ENCODE data around the gene DHX57.
A peak's percentile ranks its signal among the peaks of the same experiment; 100 is the strongest.
"Not testable (repeated sequence)": the region's sequence is repeated elsewhere in the genome, so short reads cannot be mapped to it uniquely, and the experiment has no call there.

Gene DHX57

DNA sequence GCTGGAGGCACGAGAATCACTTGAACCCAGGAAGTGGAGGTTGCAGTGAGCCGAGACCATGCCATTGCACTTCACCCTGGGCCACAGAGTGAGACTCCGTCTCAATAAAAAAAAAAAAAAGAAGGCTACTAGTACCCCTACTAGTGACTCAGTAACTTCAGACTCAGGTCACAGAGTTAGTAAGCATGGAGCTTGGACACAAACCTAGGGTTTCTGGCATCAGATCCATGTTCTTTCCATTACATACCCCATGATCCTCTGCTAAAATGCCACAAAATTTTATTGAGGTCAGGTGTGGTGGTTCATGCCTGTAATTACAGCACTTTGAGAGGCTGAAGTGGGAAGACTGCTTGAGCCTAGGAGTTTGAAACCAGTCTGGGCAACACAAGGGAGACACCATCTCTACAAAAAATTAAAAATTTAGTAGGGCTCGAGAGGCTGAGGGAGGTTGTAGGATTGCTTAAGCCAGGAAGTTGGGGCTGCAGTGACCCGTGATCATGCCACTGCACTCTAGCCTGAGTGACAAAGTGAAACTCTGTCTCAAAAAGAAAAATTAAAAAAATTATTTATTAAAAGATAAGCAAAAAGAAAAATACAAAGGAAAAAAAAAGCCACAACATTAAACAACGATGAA lies 45.1 kb downstream of the DHX57 start:
- no peaks in the 10 kb centered on the region for H3K27me3 Mint-ChIP-seq
- H3K27ac Mint-ChIP-seq: no peak overlapping the region
- no peak overlapping the region for H3K4me3 Mint-ChIP-seq
- no peaks in the 10 kb centered on the region for H3K9me3 Mint-ChIP-seq
- peaks cover 46% of the 10 kb centered on the region for H3K36me3 Mint-ChIP-seq (ENCODE audit: low read depth)
- no peak for DNase-seq
- H3K4me1 Mint-ChIP-seq (ENCODE audit: low read depth): peaks cover 4% of the 10 kb centered on the region

DNA sequence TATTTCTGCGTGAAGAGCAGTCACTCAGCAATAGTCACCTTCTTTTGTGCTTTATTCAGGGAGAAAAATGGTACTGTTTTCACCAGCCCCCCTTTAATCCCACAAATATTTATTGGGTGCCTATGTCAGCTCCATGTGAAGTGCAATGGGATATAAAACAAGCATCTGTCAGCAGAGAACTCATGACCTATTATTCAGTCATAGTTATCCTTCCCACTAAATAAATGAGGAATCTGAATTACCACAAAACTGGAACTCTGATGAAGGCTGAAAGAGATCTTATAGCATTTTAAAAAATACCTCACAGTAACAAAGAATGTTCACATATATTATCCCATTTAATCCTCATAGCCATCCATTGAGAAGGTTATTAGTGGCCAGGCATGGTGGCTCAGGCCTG lies 45.8 kb downstream of the DHX57 start:
- Mint-ChIP-seq H3K36me3 (ENCODE audit: low read depth) (peaks cover 47% of the 10 kb centered on the region), H3K27ac (no peak overlapping the region), H3K4me3 (no peak overlapping the region), H3K9me3 (no peaks in the 10 kb centered on the region), H3K27me3 (no peaks in the 10 kb centered on the region), H3K4me1 (ENCODE audit: low read depth) (peaks cover 4% of the 10 kb centered on the region)
- DNase-seq: no peak

DNA sequence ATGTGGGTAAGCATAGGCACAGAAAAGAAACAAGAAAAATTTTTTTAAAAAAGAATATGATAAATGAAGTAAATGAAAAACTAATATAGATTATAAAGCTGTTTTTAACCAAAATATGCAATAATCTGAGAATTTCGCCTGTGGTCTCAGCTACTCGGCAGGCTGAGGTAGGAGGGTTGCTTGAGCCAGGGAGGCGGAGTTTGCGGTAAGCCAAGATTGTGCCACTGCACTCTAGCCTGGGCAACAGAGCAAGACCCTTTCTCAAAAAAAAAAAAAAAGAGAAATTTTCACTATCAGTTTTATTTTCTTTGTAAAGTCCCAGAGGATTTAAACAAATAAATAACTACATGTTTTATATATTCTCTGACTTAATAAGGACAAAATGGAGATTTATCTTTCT lies 47.3 kb downstream of the DHX57 start:
- peaks cover 53% of the 10 kb centered on the region for H3K36me3 Mint-ChIP-seq (ENCODE audit: low read depth)
- no peak for DNase-seq
- no peak overlapping the region for H3K4me3 Mint-ChIP-seq
- H3K9me3 Mint-ChIP-seq: no peaks in the 10 kb centered on the region
- no peak overlapping the region for H3K27ac Mint-ChIP-seq
- peaks cover 4% of the 10 kb centered on the region for H3K4me1 Mint-ChIP-seq (ENCODE audit: low read depth)
- no peaks in the 10 kb centered on the region for H3K27me3 Mint-ChIP-seq

DNA sequence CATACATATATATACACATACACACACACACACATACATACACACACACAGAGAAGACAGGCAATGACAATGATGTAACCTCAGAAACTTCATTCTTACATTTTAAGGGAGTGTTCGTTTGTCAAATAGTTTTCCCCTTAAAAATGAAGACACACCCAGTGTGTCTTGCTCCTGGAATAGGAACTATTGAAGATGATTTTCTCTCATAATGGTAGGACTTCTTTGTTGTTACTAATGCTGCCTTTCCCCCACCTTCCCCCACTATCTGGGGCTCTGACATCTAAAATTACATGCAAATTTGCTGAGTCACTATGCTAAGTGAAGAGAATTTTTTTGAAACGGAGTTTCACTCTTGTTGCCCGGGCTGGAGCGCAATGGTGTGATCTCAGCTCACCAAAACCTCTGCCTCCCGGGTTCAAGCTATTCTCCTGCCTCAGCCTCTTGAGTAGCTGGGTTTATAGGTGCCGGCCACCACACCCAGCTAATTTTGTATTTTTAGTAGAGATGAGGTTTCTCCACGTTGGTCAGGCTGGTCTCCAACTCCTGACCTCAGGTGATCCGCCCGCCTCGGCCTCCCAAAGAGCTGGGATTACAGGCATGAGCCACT lies 48.1 kb downstream of the DHX57 start:
- DNase-seq; H3K27me3 Mint-ChIP-seq; H3K9me3 Mint-ChIP-seq; H3K4me1 Mint-ChIP-seq (ENCODE audit: low read depth); H3K4me3 Mint-ChIP-seq: not testable (repeated sequence)
- H3K27ac Mint-ChIP-seq: peak overlapping the region; percentile 71
- H3K36me3 Mint-ChIP-seq (ENCODE audit: low read depth): peaks cover 53% of the 10 kb centered on the region

DNA sequence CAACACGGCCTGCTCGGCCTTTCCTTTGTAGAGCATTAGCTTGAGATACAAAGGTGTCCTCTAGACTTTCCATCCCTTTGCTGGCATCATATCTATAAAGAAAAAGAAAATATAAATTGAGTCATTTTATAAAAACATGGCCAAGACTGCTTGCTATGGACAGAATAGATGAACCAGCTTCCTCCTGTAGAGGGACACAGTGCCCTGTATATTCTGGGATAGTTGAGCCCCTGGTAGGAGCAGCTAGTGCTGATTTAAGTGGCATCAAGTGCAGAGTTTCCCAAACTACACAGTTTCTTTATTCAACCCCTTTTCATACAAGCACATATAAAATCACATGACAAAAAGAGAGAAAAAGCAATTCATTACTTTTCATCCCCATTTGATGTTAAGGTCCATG lies 49.8 kb downstream of the DHX57 start:
- Mint-ChIP-seq H3K27ac (no peak overlapping the region), H3K27me3 (no peaks in the 10 kb centered on the region), H3K9me3 (no peaks in the 10 kb centered on the region), H3K36me3 (ENCODE audit: low read depth) (peaks cover 64% of the 10 kb centered on the region), H3K4me1 (ENCODE audit: low read depth) (peaks cover 4% of the 10 kb centered on the region), H3K4me3 (no peak overlapping the region)
- no peak for DNase-seq

DNA sequence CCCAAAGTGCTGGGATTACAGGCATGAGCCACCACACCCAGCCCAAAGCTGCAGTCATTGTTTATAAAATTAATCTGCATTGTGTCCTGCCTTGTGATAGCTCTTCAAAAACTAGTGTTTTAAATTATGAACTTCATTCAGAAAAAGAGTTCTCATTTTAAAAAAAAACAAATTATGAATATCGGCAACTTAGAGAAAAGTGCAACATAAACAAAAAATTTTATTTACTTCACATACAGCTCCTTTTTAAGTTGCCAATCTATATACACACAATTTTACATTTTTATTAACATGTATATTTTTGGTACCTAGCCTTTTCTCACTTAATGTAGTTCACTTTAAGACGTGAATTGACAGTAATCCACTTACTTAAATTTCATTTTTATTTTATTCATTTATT lies 50.8 kb downstream of the DHX57 start:
- Mint-ChIP-seq H3K9me3 (no peaks in the 10 kb centered on the region), H3K27me3 (no peaks in the 10 kb centered on the region), H3K36me3 (ENCODE audit: low read depth) (peaks cover 67% of the 10 kb centered on the region), H3K27ac (no peak overlapping the region), H3K4me3 (no peak overlapping the region), H3K4me1 (ENCODE audit: low read depth) (peaks cover 4% of the 10 kb centered on the region)
- DNase-seq: no peak

DNA sequence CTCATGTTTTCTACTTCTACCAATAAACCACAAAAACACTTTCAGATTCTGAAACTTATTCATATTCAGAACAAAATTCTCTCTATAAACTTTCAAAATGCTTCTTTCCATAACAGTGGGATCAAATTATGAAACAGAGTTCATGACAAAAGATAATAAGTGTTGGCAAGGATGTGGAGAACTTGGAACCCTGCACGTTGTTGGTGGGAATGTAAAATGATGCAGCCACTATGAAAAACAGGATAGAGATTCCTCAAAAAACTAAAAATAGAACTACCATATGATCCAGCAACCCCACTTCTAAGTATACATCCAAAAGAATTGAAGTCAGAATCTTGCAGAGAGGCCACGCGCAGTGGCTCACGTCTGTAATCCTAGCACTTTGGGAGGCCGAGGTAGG lies 52.3 kb downstream of the DHX57 start:
- H3K36me3 Mint-ChIP-seq (ENCODE audit: low read depth): peaks cover 81% of the 10 kb centered on the region
- no peak overlapping the region for H3K4me3 Mint-ChIP-seq
- H3K9me3 Mint-ChIP-seq: no peaks in the 10 kb centered on the region
- H3K4me1 Mint-ChIP-seq (ENCODE audit: low read depth): peaks cover 4% of the 10 kb centered on the region
- DNase-seq: no peak
- H3K27ac Mint-ChIP-seq: no peak overlapping the region
- no peaks in the 10 kb centered on the region for H3K27me3 Mint-ChIP-seq

DNA sequence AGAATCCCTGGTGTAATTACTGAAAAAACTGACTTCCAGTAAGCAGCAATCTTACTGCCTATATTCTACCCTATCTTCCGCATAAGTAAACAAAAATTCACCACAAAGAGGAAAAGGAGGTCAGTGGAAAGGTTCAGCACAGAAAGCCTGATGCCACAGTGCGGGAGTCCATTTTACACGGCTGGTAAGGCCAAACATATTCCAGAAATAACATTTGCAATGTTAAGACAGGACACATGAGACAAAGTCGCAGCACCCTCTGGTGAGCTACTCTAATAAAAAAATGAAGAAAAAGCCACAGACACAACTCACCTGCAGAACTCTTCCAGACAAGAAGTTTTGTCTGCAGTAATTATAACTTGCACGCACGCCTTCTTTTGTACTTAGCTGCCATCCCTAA lies 57.2 kb downstream of the DHX57 start:
- Mint-ChIP-seq H3K27me3 (no peaks in the 10 kb centered on the region), H3K27ac (no peak overlapping the region), H3K36me3 (ENCODE audit: low read depth) (peaks cover 82% of the 10 kb centered on the region)

DNA sequence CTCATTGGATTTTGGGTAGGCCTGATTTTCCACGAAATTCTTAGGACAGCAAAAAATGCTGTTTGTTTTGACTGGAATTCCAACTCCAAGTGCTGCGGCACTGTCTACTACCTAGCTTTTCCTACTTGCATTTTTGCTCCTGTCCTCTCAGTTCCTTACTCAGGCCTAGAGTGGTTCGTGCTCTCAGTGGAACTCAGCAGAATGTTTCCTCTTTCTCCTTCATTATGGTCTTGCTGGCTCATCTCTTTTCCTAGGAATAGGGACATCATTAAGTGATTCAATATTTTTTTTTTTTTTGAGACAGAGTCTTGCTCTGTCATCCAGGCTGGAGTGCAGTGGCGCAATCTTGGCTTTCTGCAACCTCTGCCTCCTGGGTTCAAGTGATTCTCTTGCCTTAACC lies 59.8 kb downstream of the DHX57 start:
- peaks cover 80% of the 10 kb centered on the region for H3K36me3 Mint-ChIP-seq (ENCODE audit: low read depth)
- no peak overlapping the region for H3K4me3 Mint-ChIP-seq
- no peak overlapping the region for H3K27ac Mint-ChIP-seq
- H3K4me1 Mint-ChIP-seq (ENCODE audit: low read depth): no peaks in the 10 kb centered on the region
- no peaks in the 10 kb centered on the region for H3K9me3 Mint-ChIP-seq
- no peak for DNase-seq
- H3K27me3 Mint-ChIP-seq: no peaks in the 10 kb centered on the region

More for the DNA sequence above, 57.2 kb downstream of the DHX57 start:
- no peaks in the 10 kb centered on the region for H3K4me1 Mint-ChIP-seq (ENCODE audit: low read depth)
- no peak overlapping the region for H3K4me3 Mint-ChIP-seq
- DNase-seq: no peak
- no peaks in the 10 kb centered on the region for H3K9me3 Mint-ChIP-seq

DNA sequence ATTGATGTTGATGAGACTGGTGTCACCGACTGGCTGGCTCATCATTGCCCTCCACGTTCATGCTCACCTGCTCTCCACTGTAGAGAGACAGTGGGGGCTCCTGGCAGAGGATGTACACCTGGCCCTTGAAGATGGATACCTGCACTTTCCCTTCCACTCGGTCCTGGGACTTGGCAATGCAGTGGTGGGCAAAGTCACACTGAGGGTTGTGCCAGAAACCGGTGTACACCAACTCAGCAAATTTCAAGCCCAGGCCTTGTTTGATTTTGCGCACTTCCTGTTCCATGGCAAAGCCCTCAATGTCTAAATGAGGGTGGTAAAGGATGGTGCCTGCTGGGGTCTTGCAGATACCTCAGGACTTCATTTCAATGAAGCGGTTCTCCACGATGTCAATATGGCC lies 65.2 kb downstream of the DHX57 start:
- no peaks in the 10 kb centered on the region for H3K27me3 Mint-ChIP-seq
- H3K4me3 Mint-ChIP-seq: no peak overlapping the region
- H3K27ac Mint-ChIP-seq: no peak overlapping the region
- H3K4me1 Mint-ChIP-seq (ENCODE audit: low read depth): peaks cover 2% of the 10 kb centered on the region
- peaks cover 51% of the 10 kb centered on the region for H3K36me3 Mint-ChIP-seq (ENCODE audit: low read depth)
- no peak for DNase-seq
- H3K9me3 Mint-ChIP-seq: no peaks in the 10 kb centered on the region

DNA sequence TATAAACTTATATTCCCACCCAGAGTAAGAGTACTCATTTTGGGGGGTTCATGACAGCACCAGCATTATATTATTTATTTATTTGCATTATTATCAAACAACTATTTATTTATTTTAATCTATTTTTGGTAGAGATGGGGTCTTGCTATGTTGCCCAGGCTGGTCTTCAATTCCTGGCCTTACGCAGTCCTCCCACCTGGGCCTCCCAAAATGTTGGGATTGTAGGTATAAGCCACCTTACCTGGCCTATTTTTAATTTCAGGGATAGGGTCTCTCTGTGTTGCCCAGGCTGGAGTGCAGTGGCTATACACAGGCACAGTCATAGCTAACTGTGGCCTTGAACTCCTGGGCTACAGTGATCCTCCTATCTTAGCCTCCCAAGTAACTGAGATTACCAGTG lies 67.1 kb downstream of the DHX57 start:
- H3K4me1 Mint-ChIP-seq (ENCODE audit: low read depth): peaks cover 2% of the 10 kb centered on the region
- no peaks in the 10 kb centered on the region for H3K9me3 Mint-ChIP-seq
- H3K27ac Mint-ChIP-seq: no peak overlapping the region
- no peak for DNase-seq
- H3K36me3 Mint-ChIP-seq (ENCODE audit: low read depth): peaks cover 38% of the 10 kb centered on the region
- H3K27me3 Mint-ChIP-seq: no peaks in the 10 kb centered on the region
- no peak overlapping the region for H3K4me3 Mint-ChIP-seq

DNA sequence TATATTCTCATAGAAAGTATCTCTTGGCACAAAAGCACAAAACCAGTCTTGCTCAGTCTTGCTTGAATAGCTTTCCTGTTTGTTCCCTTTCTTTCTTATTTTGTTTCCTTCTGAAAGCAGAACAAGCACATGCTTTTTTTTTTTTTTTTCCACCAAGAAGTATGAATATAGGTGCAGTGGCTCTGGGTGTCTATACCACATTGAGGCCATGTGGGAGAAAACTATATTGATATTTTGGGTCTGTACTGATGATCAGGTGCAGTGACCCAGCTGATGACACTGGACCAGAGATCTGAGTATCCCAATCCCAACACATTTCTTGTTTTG lies 69.0 kb downstream of the DHX57 start:
- Mint-ChIP-seq H3K4me3 (no peak overlapping the region), H3K9me3 (no peaks in the 10 kb centered on the region), H3K27ac (no peak overlapping the region), H3K4me1 (ENCODE audit: low read depth) (peaks cover 2% of the 10 kb centered on the region), H3K27me3 (no peaks in the 10 kb centered on the region), H3K36me3 (ENCODE audit: low read depth) (peaks cover 38% of the 10 kb centered on the region)
- DNase-seq: no peak

DNA sequence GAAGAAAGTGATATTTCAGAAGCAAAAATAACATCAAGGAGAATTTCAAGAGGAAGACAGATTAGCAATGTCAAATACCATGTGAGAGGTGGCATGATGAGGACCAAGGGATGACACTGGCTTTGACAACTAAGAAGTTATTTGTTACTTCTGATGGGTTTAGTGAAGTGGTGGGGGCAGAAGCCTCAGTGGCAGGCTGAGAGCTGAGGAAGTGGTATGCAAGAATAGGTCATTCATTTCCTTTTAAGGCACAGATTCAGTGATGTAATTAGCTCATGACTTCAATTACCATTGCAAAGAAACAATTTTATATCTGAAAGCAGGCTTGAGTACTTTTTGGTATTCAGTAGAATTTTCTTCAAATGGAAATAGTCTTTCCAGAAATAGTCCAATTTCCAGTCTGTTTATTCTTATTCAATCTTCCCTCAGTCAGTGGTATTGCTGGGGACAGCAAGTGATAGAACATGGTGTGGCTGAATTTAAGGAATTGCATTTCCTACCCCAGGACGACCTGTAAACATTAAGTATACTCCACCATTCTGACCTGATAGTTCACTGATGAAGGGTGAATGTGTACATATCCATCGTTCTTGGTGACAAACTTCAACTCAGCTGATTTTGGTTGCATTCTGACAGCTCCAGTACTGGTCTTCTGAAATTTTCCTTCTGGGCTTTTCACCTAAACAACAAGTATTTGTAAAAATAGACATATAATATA lies 69.6 kb downstream of the DHX57 start:
- no peak overlapping the region for H3K27ac Mint-ChIP-seq
- peaks cover 2% of the 10 kb centered on the region for H3K4me1 Mint-ChIP-seq (ENCODE audit: low read depth)
- H3K36me3 Mint-ChIP-seq (ENCODE audit: low read depth): peaks cover 34% of the 10 kb centered on the region
- no peaks in the 10 kb centered on the region for H3K27me3 Mint-ChIP-seq
- DNase-seq: no peak
- H3K9me3 Mint-ChIP-seq: no peaks in the 10 kb centered on the region
- no peak overlapping the region for H3K4me3 Mint-ChIP-seq

DNA sequence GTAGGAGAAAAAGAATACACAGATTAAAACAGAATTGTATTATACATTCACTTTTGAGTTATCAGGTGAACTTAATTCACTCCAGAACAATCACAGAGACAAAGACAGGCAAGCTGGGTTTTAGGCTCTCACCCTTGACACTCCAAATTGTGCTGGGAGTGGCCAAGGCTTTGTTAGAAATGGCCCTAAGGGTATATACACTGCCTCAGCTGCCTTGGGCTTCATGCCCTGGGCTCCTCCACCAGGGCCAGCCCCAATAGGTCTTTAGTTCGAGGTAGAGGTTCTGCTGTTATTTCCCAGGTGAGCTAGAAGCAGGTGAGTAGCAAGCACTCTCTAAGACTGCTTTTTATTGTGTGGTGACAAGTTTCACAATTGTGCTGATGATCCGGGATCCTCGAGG lies 77.8 kb downstream of the DHX57 start:
- no peak for DNase-seq
- H3K27me3 Mint-ChIP-seq: no peaks in the 10 kb centered on the region
- no peak overlapping the region for H3K4me3 Mint-ChIP-seq
- H3K36me3 Mint-ChIP-seq (ENCODE audit: low read depth): peaks cover 36% of the 10 kb centered on the region
- no peaks in the 10 kb centered on the region for H3K9me3 Mint-ChIP-seq
- H3K27ac Mint-ChIP-seq: peak overlapping the region; percentile 22
- H3K4me1 Mint-ChIP-seq (ENCODE audit: low read depth): no peaks in the 10 kb centered on the region

DNA sequence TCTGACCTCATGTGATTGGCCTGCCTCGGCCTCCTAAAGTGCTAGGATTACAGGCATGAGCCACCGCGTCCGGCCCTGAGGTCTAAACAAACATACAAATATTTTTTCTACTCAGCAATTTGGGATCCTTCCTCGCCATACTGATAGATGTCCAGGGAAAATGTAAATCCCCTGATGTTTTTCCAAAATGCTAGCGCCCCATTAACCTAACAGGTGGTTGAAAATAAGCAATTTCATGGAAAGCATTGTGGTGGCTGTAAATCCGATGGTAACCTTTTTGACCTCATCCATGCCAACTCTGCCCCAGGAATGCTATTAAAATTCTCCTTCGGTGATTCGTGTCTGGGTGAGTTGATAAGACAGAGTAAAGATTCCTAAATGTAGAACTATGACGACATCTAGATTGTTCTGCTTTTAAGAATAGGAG lies 78.5 kb downstream of the DHX57 start:
- Mint-ChIP-seq H3K4me1 (ENCODE audit: low read depth) (no peaks in the 10 kb centered on the region), H3K27me3 (no peaks in the 10 kb centered on the region), H3K27ac (no peak overlapping the region), H3K4me3 (no peak overlapping the region), H3K9me3 (no peaks in the 10 kb centered on the region), H3K36me3 (ENCODE audit: low read depth) (peaks cover 29% of the 10 kb centered on the region)
- DNase-seq: no peak

Data from activated T-cell treated with anti-CD3 and anti-CD28 coated beads, Interleukin-2, amount 50 U/mL, for 24 hours (primary cell).